ENCODE data around the gene LOX. TPM values are rescaled to one million over a fixed set of nuclear protein-coding genes. Genes with fewer than 3 reads are reported as not detected.

LOX gene
- total RNA-seq, 1 donor from 2014 or later: 38.8 TPM

DNA sequence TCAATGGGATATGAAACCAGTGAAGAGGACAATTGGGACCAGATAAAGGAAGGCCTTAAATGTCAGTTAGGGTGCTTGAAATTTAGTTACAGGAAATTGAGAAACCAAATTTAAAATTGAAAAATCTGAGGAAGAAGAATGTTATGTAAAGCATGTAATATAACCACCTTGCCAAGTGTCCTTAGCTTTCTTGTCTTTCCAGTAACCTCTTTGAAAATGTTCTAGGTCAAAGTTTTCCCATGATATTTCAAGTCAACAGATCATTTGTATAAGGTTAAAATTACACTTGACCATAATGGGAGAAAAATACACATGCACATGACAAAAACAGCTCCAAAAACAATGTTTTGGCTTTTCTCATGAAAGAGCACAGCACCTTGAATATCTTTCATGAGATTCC, 21.1 kb downstream of the LOX start:
- no peak for DNase-seq (ENCODE audit: extremely low spot score in 2 of 2)
- Histone ChIP-seq H3K9me3 (no peaks in the 10 kb centered on the region), H3K4me3 (no peak overlapping the region), H3K36me3 (no peaks in the 10 kb centered on the region), H3K27me3 (no peaks in the 10 kb centered on the region), H3K4me1 (no peaks in the 10 kb centered on the region), H3K27ac (no peak overlapping the region)
- TF ChIP-seq, protein P1, sequence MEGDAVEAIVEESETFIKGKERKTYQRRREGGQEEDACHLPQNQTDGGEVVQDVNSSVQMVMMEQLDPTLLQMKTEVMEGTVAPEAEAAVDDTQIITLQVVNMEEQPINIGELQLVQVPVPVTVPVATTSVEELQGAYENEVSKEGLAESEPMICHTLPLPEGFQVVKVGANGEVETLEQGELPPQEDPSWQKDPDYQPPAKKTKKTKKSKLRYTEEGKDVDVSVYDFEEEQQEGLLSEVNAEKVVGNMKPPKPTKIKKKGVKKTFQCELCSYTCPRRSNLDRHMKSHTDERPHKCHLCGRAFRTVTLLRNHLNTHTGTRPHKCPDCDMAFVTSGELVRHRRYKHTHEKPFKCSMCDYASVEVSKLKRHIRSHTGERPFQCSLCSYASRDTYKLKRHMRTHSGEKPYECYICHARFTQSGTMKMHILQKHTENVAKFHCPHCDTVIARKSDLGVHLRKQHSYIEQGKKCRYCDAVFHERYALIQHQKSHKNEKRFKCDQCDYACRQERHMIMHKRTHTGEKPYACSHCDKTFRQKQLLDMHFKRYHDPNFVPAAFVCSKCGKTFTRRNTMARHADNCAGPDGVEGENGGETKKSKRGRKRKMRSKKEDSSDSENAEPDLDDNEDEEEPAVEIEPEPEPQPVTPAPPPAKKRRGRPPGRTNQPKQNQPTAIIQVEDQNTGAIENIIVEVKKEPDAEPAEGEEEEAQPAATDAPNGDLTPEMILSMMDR (IDR thresholded peaks at IDR 0.05): no peak
- no peak for TF ChIP-seq POLR2A (IDR thresholded peaks at IDR 0.05)
- TF ChIP-seq POLR2AphosphoS5 (IDR thresholded peaks at IDR 0.05; ENCODE audit: insufficient read depth in 1 of 2, low read depth in 1 of 2): no peak
- intact Hi-C loops (cut with DNase I): no loop called here

DNA sequence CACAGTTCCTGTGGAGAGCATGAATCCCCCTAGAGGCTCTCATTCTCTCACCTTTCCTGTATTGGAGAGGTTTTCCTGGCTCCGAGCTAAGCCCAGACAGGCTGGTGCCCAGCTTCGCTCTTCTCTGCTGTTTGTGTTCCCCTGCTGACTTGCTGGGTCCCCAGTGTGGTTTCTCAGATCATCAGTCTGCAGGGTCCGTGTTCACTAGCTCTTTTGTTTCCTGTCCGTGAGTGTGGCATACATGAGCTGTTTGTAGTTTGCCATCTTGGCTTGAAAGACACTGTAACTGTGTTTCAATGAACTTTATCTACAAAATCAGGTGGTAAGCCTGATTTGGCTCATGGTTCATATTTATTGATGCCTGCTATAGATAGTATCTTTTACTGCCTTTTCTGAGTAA, 23.8 kb downstream of the LOX start:
- TF ChIP-seq POLR2A (IDR thresholded peaks at IDR 0.05) (no peak), POLR2AphosphoS5 (IDR thresholded peaks at IDR 0.05; ENCODE audit: insufficient read depth in 1 of 2, low read depth in 1 of 2) (no peak)
- TF ChIP-seq, protein P1 (IDR thresholded peaks at IDR 0.05): no peak

DNA sequence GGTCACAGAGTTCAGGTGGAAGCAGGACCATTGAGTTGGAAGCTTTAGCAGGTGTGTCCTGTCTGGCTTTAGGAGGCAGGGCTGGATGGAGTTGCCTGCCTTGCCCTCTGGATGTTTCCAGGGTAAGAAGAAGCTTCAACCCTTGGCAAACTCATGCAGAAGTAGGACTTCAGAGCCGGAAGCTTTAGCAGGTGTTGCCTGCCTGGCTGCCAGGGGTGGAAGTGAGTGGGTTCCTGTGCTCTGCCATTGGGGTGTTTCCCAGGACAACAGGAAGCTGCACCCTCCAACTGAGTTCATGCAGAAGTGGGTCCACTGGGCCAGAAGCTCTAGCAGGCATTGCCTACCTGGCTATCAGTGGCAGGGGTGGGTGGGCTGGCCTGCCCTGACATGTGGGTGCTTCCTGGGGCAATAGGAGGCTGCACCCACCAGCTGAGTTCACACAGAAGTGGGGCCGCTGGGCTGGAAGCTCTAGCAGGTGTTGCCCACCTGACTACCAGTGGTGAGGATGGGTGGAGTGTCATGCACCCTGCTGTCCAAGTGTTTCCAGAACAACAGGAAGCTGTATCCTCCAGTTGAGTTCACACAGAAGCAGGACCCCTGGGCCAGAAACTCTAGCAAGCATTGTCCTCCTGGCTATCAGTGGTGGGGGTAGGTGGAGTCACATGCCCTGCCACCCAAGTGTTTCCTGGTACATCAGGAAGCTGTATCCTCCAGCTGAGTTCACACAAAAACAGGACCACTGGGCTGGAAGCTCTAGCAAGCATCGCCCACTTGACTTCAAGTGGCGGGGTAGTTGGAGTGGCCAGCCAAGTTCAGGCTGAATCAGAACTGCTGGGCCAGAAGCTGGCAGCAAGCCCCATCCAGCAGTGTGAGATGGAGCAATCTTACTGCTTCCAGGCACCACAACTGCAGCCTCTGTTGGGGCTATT, 24.6 kb downstream of the LOX start:
- H3K4me1 ChIP-seq: no peaks in the 10 kb centered on the region
- no peak overlapping the region for H3K4me3 ChIP-seq
- no peaks in the 10 kb centered on the region for H3K36me3 ChIP-seq
- H3K27ac ChIP-seq: no peak overlapping the region
- no peak for DNase-seq (ENCODE audit: extremely low spot score in 2 of 2)
- intact Hi-C loops (cut with DNase I): no loop called here
- H3K27me3 ChIP-seq: no peaks in the 10 kb centered on the region
- no peaks in the 10 kb centered on the region for H3K9me3 ChIP-seq
- TF ChIP-seq, protein P1 (IDR thresholded peaks at IDR 0.05): no peak
- TF ChIP-seq POLR2AphosphoS5 (IDR thresholded peaks at IDR 0.05; ENCODE audit: insufficient read depth in 1 of 2, low read depth in 1 of 2) (no peak), POLR2A (IDR thresholded peaks at IDR 0.05) (no peak)

More for the DNA sequence above, 23.8 kb downstream of the LOX start:
- no peak overlapping the region for H3K4me3 ChIP-seq
- H3K4me1 ChIP-seq: no peaks in the 10 kb centered on the region
- no peaks in the 10 kb centered on the region for H3K36me3 ChIP-seq
- H3K9me3 ChIP-seq: no peaks in the 10 kb centered on the region
- H3K27ac ChIP-seq: no peak overlapping the region
- H3K27me3 ChIP-seq: no peaks in the 10 kb centered on the region
- intact Hi-C loops (cut with DNase I): no loop called here
- DNase-seq (ENCODE audit: extremely low spot score in 2 of 2): no peak

GRCh38 chr5:122051569-122051968, 26.5 kb downstream of the LOX start:
- no peak for DNase-seq (ENCODE audit: extremely low spot score in 2 of 2)
- intact Hi-C loops (cut with DNase I): no loop called here
- Histone ChIP-seq H3K27me3 (no peaks in the 10 kb centered on the region), H3K27ac (no peak overlapping the region), H3K9me3 (no peaks in the 10 kb centered on the region), H3K36me3 (no peaks in the 10 kb centered on the region), H3K4me1 (no peaks in the 10 kb centered on the region), H3K4me3 (no peak overlapping the region)
- TF ChIP-seq POLR2A (IDR thresholded peaks at IDR 0.05) (no peak), POLR2AphosphoS5 (IDR thresholded peaks at IDR 0.05; ENCODE audit: insufficient read depth in 1 of 2, low read depth in 1 of 2) (no peak)
- TF ChIP-seq, protein P1 (IDR thresholded peaks at IDR 0.05): no peak

- intact Hi-C loops (cut with DNase I): no loop called here
- TF ChIP-seq, protein P1 (IDR thresholded peaks at IDR 0.05): no peak
- TF ChIP-seq POLR2A (IDR thresholded peaks at IDR 0.05) (no peak), POLR2AphosphoS5 (IDR thresholded peaks at IDR 0.05; ENCODE audit: insufficient read depth in 1 of 2, low read depth in 1 of 2) (no peak)
- Histone ChIP-seq H3K9me3 (no peaks in the 10 kb centered on the region), H3K4me3 (no peak overlapping the region), H3K27me3 (no peaks in the 10 kb centered on the region), H3K36me3 (no peaks in the 10 kb centered on the region), H3K27ac (no peak overlapping the region), H3K4me1 (no peaks in the 10 kb centered on the region)
- no peak for DNase-seq (ENCODE audit: extremely low spot score in 2 of 2)
Measured at GRCh38 chr5:122050959-122051358, 27.1 kb downstream of the LOX start.

Data from vagina (tissue), 2 donors.